ENCODE data around the gene NOB1.
A peak's percentile ranks its signal among the peaks of the same experiment; 100 is the strongest.

The NOB1 gene

GRCh38 chr16:69779724-69780123, 25.0 kb upstream of the NOB1 start:
- H3K27ac ChIP-seq = no peak overlapping the region
- in situ Hi-C loops (cut with HindIII; ENCODE audit: low pct_ligation_motif_present, low sequenced_read_pairs) = no loop called here
- H3K27me3 ChIP-seq (replicated peaks) = no peaks in the 10 kb centered on the region
- no peak for TF ChIP-seq CTCF (IDR thresholded peaks at IDR 0.05; ENCODE audit: low read depth, low read length, missing control alignments)
- H3K4me3 ChIP-seq (ENCODE audit: low read depth, low read length) = no peak overlapping the region
- no peaks in the 10 kb centered on the region for H3K36me3 ChIP-seq (replicated peaks)
- DNase-seq = no peak

GRCh38 chr16:69775563-69775962, 20.8 kb upstream of the NOB1 start:
- H3K27ac ChIP-seq = no peak overlapping the region
- H3K36me3 ChIP-seq (replicated peaks) = no peaks in the 10 kb centered on the region
- no peak for TF ChIP-seq CTCF (IDR thresholded peaks at IDR 0.05; ENCODE audit: low read depth, low read length, missing control alignments)
- in situ Hi-C loops (cut with HindIII; ENCODE audit: low pct_ligation_motif_present, low sequenced_read_pairs) = no loop called here
- no peaks in the 10 kb centered on the region for H3K27me3 ChIP-seq (replicated peaks)
- no peak overlapping the region for H3K4me3 ChIP-seq (ENCODE audit: low read depth, low read length)
- DNase-seq = no peak

- no peak overlapping the region for H3K4me3 ChIP-seq (ENCODE audit: low read depth, low read length)
- peak; percentile 6 for DNase-seq
- in situ Hi-C loops (cut with HindIII; ENCODE audit: low pct_ligation_motif_present, low sequenced_read_pairs) = no loop called here
- no peaks in the 10 kb centered on the region for H3K36me3 ChIP-seq (replicated peaks)
- TF ChIP-seq CTCF (IDR thresholded peaks at IDR 0.05; ENCODE audit: low read depth, low read length, missing control alignments) = no peak
- H3K27ac ChIP-seq = no peak overlapping the region
- no peaks in the 10 kb centered on the region for H3K27me3 ChIP-seq (replicated peaks)
Observed at GRCh38 chr16:69773260-69773947, 18.7 kb upstream of the NOB1 start.

- no peak for TF ChIP-seq CTCF (IDR thresholded peaks at IDR 0.05; ENCODE audit: low read depth, low read length, missing control alignments)
- Histone ChIP-seq H3K4me3 (ENCODE audit: low read depth, low read length) (no peak overlapping the region), H3K27ac (no peak overlapping the region), H3K36me3 (replicated peaks) (no peaks in the 10 kb centered on the region), H3K27me3 (replicated peaks) (no peaks in the 10 kb centered on the region)
- in situ Hi-C loops (cut with HindIII; ENCODE audit: low pct_ligation_motif_present, low sequenced_read_pairs) = no loop called here
- DNase-seq = no peak
Observed at GRCh38 chr16:69771651-69771967, 16.9 kb upstream of the NOB1 start.

GRCh38 chr16:69769404-69769803, 14.7 kb upstream of the NOB1 start:
- TF ChIP-seq CTCF (IDR thresholded peaks at IDR 0.05; ENCODE audit: low read depth, low read length, missing control alignments) = no peak
- H3K27ac ChIP-seq = no peak overlapping the region

GRCh38 chr16:69768666-69769065, 13.9 kb upstream of the NOB1 start:
- in situ Hi-C loops (cut with HindIII; ENCODE audit: low pct_ligation_motif_present, low sequenced_read_pairs) = no loop called here
- TF ChIP-seq CTCF (IDR thresholded peaks at IDR 0.05; ENCODE audit: low read depth, low read length, missing control alignments) = no peak
- Histone ChIP-seq H3K27me3 (replicated peaks) (no peaks in the 10 kb centered on the region), H3K27ac (no peak overlapping the region), H3K4me3 (ENCODE audit: low read depth, low read length) (no peak overlapping the region), H3K36me3 (replicated peaks) (no peaks in the 10 kb centered on the region)
- DNase-seq = no peak

More at GRCh38 chr16:69769404-69769803, 14.7 kb upstream of the NOB1 start:
- in situ Hi-C loops (cut with HindIII; ENCODE audit: low pct_ligation_motif_present, low sequenced_read_pairs) = no loop called here
- H3K36me3 ChIP-seq (replicated peaks) = no peaks in the 10 kb centered on the region
- no peaks in the 10 kb centered on the region for H3K27me3 ChIP-seq (replicated peaks)
- no peak for DNase-seq
- no peak overlapping the region for H3K4me3 ChIP-seq (ENCODE audit: low read depth, low read length)
